Measurements from ENCODE around the gene COL6A3.
"Not testable (repeated sequence)": the region's sequence is repeated elsewhere in the genome, so short reads cannot be mapped to it uniquely, and the experiment has no call there.

The COL6A3 gene

DNA sequence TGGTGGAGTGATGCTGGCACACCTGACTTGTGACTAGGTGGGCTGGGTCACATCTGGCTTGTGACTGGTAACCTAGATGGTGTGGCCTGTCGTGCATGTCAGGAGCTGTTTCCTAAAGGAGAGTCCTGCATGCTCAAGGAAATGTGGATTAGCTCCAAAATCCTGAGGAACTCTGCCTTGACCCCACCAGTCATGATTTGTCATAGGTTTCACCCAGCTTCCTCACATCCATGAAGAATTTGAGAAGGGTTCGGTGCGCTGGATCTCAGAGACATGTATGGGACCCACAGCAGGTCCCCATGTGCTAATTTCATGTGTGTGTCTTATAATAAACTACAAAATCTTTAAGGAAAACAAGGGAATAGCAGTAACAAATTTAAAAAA is 107.2 kb downstream of the COL6A3 start:
- no peaks in the 10 kb centered on the region for H3K79me2 ChIP-seq (ENCODE audit: insufficient read depth, low read depth)
- H3K4me2 ChIP-seq, result no peak overlapping the region
- no peak overlapping the region for H3K4me3 ChIP-seq (IDR thresholded peaks at IDR 0.05; ENCODE audit: insufficient read depth, low read depth, low read length)
- no peaks in the 10 kb centered on the region for H4K20me1 ChIP-seq (ENCODE audit: insufficient read depth)
- H3K27me3 ChIP-seq (ENCODE audit: insufficient read depth, low read depth), result no peaks in the 10 kb centered on the region
- H3K4me1 ChIP-seq (ENCODE audit: low read depth, poor library complexity, severe bottlenecking), result no peaks in the 10 kb centered on the region
- H2AFZ ChIP-seq (ENCODE audit: low read depth), result no peak overlapping the region
- H3K36me3 ChIP-seq (ENCODE audit: insufficient read depth), result no peaks in the 10 kb centered on the region
- no peak overlapping the region for H3K27ac ChIP-seq
- TF ChIP-seq, protein P1, sequence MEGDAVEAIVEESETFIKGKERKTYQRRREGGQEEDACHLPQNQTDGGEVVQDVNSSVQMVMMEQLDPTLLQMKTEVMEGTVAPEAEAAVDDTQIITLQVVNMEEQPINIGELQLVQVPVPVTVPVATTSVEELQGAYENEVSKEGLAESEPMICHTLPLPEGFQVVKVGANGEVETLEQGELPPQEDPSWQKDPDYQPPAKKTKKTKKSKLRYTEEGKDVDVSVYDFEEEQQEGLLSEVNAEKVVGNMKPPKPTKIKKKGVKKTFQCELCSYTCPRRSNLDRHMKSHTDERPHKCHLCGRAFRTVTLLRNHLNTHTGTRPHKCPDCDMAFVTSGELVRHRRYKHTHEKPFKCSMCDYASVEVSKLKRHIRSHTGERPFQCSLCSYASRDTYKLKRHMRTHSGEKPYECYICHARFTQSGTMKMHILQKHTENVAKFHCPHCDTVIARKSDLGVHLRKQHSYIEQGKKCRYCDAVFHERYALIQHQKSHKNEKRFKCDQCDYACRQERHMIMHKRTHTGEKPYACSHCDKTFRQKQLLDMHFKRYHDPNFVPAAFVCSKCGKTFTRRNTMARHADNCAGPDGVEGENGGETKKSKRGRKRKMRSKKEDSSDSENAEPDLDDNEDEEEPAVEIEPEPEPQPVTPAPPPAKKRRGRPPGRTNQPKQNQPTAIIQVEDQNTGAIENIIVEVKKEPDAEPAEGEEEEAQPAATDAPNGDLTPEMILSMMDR (conservative IDR thresholded peaks at IDR 0.05; ENCODE audit: low read depth, low read length), result no peak
- no peak overlapping the region for H3K9ac ChIP-seq

DNA sequence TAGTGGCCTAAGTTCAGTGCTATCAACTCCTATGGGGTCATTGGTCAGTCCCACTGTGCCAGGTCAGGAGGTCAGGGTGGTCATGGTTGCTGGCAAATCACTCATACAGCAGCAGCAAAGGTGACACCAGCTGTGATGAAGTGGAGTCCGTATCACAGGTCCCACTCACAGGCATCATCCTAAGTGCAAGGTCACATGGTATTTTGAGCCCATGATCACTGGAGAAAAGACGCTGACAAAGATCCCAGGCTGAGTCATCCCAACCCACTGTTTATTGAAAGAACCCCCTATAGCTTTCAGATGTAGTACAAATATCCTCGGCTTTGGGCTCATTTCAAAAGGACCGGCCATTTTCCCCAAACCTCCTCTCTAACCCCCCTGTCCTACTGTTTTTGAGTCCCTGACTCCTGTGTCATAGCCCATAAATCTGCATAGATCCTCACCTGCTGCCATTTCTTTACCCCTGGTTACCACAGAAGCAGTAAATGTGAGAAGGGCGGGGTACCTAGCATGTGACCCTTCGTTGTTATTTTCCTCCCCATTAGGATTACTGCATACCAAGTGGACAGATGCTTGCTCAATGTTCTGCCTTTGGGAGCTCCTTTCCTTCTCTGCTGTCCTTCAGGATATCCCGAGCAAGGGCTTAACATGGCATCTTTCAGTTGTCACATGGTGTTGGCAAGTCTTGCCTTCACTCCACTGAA is 107.7 kb downstream of the COL6A3 start:
- H3K27me3 ChIP-seq (ENCODE audit: insufficient read depth, low read depth), result no peaks in the 10 kb centered on the region
- H2AFZ ChIP-seq (ENCODE audit: low read depth), result no peak overlapping the region
- H4K20me1 ChIP-seq (ENCODE audit: insufficient read depth), result no peaks in the 10 kb centered on the region
- H3K4me2 ChIP-seq, result no peak overlapping the region
- H3K79me2 ChIP-seq (ENCODE audit: insufficient read depth, low read depth), result no peaks in the 10 kb centered on the region
- no peak overlapping the region for H3K9ac ChIP-seq
- no peaks in the 10 kb centered on the region for H3K4me1 ChIP-seq (ENCODE audit: low read depth, poor library complexity, severe bottlenecking)
- no peaks in the 10 kb centered on the region for H3K36me3 ChIP-seq (ENCODE audit: insufficient read depth)
- no peak overlapping the region for H3K4me3 ChIP-seq (IDR thresholded peaks at IDR 0.05; ENCODE audit: insufficient read depth, low read depth, low read length)
- H3K27ac ChIP-seq, result no peak overlapping the region
- TF ChIP-seq, protein P1 (conservative IDR thresholded peaks at IDR 0.05; ENCODE audit: low read depth, low read length), result no peak

DNA sequence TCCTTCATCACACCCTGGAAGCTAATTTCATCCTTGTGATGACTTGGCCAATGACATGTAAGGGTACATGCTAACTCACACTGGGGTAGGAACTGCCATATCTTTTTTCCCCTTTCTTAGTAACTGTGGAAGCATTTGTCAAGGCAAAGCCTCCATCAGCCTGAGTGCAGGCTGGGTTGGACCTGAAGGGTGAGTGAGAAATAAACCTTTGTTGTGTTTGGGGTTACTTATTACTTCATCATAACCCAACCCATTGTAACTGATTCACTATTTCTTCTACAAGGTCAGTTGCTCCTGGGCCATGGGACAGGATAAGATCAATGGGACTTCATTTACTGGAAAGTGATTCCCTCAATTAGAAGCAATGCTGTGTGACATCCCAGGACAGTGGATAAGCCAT is 108.4 kb downstream of the COL6A3 start:
- Histone ChIP-seq H3K79me2 (ENCODE audit: insufficient read depth, low read depth) (no peaks in the 10 kb centered on the region), H3K9ac (no peak overlapping the region), H3K4me2 (no peak overlapping the region), H3K27me3 (ENCODE audit: insufficient read depth, low read depth) (no peaks in the 10 kb centered on the region), H4K20me1 (ENCODE audit: insufficient read depth) (no peaks in the 10 kb centered on the region), H3K27ac (no peak overlapping the region), H2AFZ (ENCODE audit: low read depth) (no peak overlapping the region), H3K4me1 (ENCODE audit: low read depth, poor library complexity, severe bottlenecking) (no peaks in the 10 kb centered on the region), H3K4me3 (IDR thresholded peaks at IDR 0.05; ENCODE audit: insufficient read depth, low read depth, low read length) (no peak overlapping the region), H3K36me3 (ENCODE audit: insufficient read depth) (no peaks in the 10 kb centered on the region)
- TF ChIP-seq, protein P1 (conservative IDR thresholded peaks at IDR 0.05; ENCODE audit: low read depth, low read length), result no peak

DNA sequence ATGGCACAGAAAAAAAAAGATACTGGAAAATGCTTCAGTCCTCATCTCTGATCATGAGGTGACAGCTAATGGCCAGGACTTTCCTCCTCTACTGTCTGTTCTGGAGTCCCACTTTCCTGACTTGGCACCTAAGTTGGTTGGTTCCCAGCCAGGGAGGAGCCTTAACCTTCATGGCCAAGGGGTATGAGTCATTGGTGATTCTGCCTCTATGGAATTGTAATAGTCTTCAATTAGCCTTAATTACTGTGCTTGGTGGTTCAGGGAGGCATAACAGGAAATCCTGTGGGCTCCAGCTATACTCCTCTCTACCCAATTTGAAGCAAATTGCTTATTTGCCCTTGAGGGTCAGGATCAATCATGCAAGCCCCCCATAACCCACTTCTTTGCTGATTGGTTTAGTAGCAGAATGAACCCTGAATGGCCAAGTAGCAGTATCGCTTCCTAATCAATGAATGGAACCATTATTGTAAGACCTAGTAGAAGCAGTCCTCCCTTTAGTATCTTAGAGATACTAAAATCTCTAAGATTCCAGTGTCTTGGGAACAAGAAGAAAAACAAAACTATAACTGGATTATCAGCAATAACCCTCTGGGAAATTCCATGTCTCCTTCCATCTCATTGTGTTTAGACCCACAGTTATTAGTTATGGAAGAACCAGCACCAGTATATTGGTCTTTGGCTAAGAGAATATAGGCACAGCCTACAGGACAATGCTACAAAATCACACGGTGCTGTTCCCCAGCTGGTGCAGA is 109.0 kb downstream of the COL6A3 start:
- no peak overlapping the region for H3K4me2 ChIP-seq

DNA sequence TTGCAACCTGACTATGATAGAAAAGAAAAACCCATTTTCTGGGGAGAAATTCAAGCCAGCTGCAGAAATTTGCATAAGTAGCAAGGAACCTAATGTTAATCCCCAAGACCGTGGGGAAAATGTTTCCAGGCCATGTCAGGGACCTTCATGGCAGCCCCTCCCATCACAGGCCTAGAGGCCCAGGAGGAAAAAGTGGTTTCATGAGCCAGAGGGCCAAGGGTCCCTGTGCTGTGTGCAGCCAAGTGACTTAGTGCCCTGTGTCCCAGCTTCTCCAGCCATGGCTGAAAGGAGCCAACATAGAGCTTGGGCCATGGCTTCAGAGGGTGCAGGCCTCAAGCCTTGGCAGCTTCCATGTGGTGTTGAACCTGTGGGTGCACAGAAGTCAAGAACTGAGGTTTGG is 110.7 kb downstream of the COL6A3 start:
- H3K36me3 ChIP-seq (ENCODE audit: insufficient read depth); H3K4me1 ChIP-seq (ENCODE audit: low read depth, poor library complexity, severe bottlenecking); H3K79me2 ChIP-seq (ENCODE audit: insufficient read depth, low read depth); H3K9ac ChIP-seq; H3K4me3 ChIP-seq (IDR thresholded peaks at IDR 0.05; ENCODE audit: insufficient read depth, low read depth, low read length); H4K20me1 ChIP-seq (ENCODE audit: insufficient read depth); H2AFZ ChIP-seq (ENCODE audit: low read depth); H3K27ac ChIP-seq; H3K27me3 ChIP-seq (ENCODE audit: insufficient read depth, low read depth); H3K4me2 ChIP-seq: not testable (repeated sequence)

More for the DNA sequence above, 109.0 kb downstream of the COL6A3 start:
- H3K4me1 ChIP-seq (ENCODE audit: low read depth, poor library complexity, severe bottlenecking), result no peaks in the 10 kb centered on the region
- TF ChIP-seq, protein P1 (conservative IDR thresholded peaks at IDR 0.05; ENCODE audit: low read depth, low read length), result no peak
- no peak overlapping the region for H3K4me3 ChIP-seq (IDR thresholded peaks at IDR 0.05; ENCODE audit: insufficient read depth, low read depth, low read length)
- no peak overlapping the region for H2AFZ ChIP-seq (ENCODE audit: low read depth)
- no peaks in the 10 kb centered on the region for H3K27me3 ChIP-seq (ENCODE audit: insufficient read depth, low read depth)
- H3K36me3 ChIP-seq (ENCODE audit: insufficient read depth), result no peaks in the 10 kb centered on the region
- H3K27ac ChIP-seq, result no peak overlapping the region
- H4K20me1 ChIP-seq (ENCODE audit: insufficient read depth), result no peaks in the 10 kb centered on the region
- no peak overlapping the region for H3K9ac ChIP-seq
- H3K79me2 ChIP-seq (ENCODE audit: insufficient read depth, low read depth), result no peaks in the 10 kb centered on the region

All from KMS-11 (cell line).